22Rv1 (cell line): ENCODE measurements around the gene MAPK14.

Experiments used
- H3K27ac ChIP-seq: fragments of 450-650 bp; 2 replicates; pipeline ENCODE4 v1.5.1; 2017
- CTCF ChIP-seq: fragments of 450-650 bp; IDR thresholded peaks from 2 replicates; pipeline ENCODE4 v1.5.1; 2017; ENCODE audit warnings: mild to moderate bottlenecking
- ZFX ChIP-seq: fragments of 450-650 bp; IDR thresholded peaks from 2 replicates; pipeline ENCODE4 v1.6.1; 2017; ENCODE audit warnings: antibody characterized with exemption, borderline replicate concordance

Gene MAPK14

GRCh38 chr6:36114798-36115408 lies 87.3 kb downstream of the MAPK14 start:
- H3K27ac ChIP-seq = no peak overlapping the region
- TF ChIP-seq CTCF (no peak), ZFX (no peak)

- no peak overlapping the region for H3K27ac ChIP-seq
- TF ChIP-seq CTCF (no peak), ZFX (no peak)
Measured at GRCh38 chr6:36115412-36115811, 87.8 kb downstream of the MAPK14 start.

- H3K27ac ChIP-seq = no peak overlapping the region
- TF ChIP-seq ZFX = no peak
- TF ChIP-seq CTCF = no peak
Measured at GRCh38 chr6:36116066-36116864, 88.7 kb downstream of the MAPK14 start.

- H3K27ac ChIP-seq = no peak overlapping the region
- TF ChIP-seq ZFX = no peak
- no peak for TF ChIP-seq CTCF
Measured at GRCh38 chr6:36116943-36117342, 89.3 kb downstream of the MAPK14 start.

GRCh38 chr6:36117658-36118549 lies 90.3 kb downstream of the MAPK14 start:
- no peak overlapping the region for H3K27ac ChIP-seq
- TF ChIP-seq CTCF = no peak
- TF ChIP-seq ZFX = no peak

GRCh38 chr6:36118550-36119107 lies 91.0 kb downstream of the MAPK14 start:
- no peak overlapping the region for H3K27ac ChIP-seq
- TF ChIP-seq CTCF = no peak
- TF ChIP-seq ZFX = no peak
